Measurements from ENCODE around the gene FASTKD3. TPM values are rescaled to one million over a fixed set of nuclear protein-coding genes. Genes with fewer than 3 reads are reported as not detected.

Gene FASTKD3
- polyA plus RNA-seq, 3 donors: 7.2 to 15.5 (median 10.7) TPM

- peak overlapping the region in 1 of 2 donors; percentile 76 for H3K4me3 Mint-ChIP-seq
- H4K20me1 ChIP-seq (ENCODE audit: insufficient read depth, low read length): no peaks in the 10 kb centered on the region
- no peak overlapping the region for H2AFZ ChIP-seq (ENCODE audit: insufficient read depth, low read depth, low read length, poor library complexity, severe bottlenecking)
- WGBS (ENCODE audit: insufficient coverage): no CpG with 5 or more reads among the region's 1 CpG
- peaks cover 10% of the 10 kb centered on the region for H3K4me1 Mint-ChIP-seq
- no peak overlapping the region for H3K9ac ChIP-seq (ENCODE audit: insufficient read depth, low read length, poor library complexity, severe bottlenecking)
- H3K36me3 ChIP-seq (replicated peaks in 1 of 2; ENCODE audit: control insufficient read depth in 1 of 2, insufficient read depth in 2 of 2, low read length in 2 of 2): peaks cover 0 to 1% of the 10 kb centered on the region in 2 donors
- H3K27ac Mint-ChIP-seq: no peak overlapping the region
- H3K36me3 Mint-ChIP-seq: peaks cover 2 to 4% of the 10 kb centered on the region in 2 donors
- peaks cover 41 to 51% (median 47%) of the 10 kb centered on the region in 3 donors for H3K27me3 Mint-ChIP-seq (ENCODE audit: low read depth in 3 of 3)
- H3K79me2 ChIP-seq (ENCODE audit: insufficient read depth, low read length): no peaks in the 10 kb centered on the region
- DNase-seq: no peak
- H3K9me3 Mint-ChIP-seq: peaks cover 2 to 26% (median 21%) of the 10 kb centered on the region in 7 donors
- H3K27me3 ChIP-seq (ENCODE audit: control insufficient read depth in 2 of 2, insufficient read depth in 2 of 2, low read length in 2 of 2): peaks cover 43 to 49% of the 10 kb centered on the region in 2 donors
- H3K27ac ChIP-seq (ENCODE audit: low read depth in 1 of 2, low read length in 2 of 2): no peak overlapping the region
- intact Hi-C loops (cut with micrococcal nuclease): no loop called here
- H3K4me2 ChIP-seq (replicated peaks; ENCODE audit: extremely low read depth, low read length, poor library complexity, severe bottlenecking): no peak overlapping the region
- H3K4me1 ChIP-seq (ENCODE audit: control insufficient read depth in 1 of 2, insufficient read depth in 2 of 2, low read length in 2 of 2): peaks cover 8 to 11% of the 10 kb centered on the region in 2 donors
- H3K9me3 ChIP-seq (replicated peaks in 1 of 2; ENCODE audit: control insufficient read depth in 1 of 2, insufficient read depth in 1 of 2, low read length in 2 of 2): peaks cover 0 to 15% of the 10 kb centered on the region in 2 donors
- TF ChIP-seq CTCF (IDR thresholded peaks at IDR 0.05): no peak
- H3K4me3 ChIP-seq (replicated peaks in 1 of 3; ENCODE audit: low read depth in 2 of 3, low read length in 3 of 3): no peak overlapping the region
These were observed 16.3 kb downstream of the FASTKD3 start for GRCh38 chr5:7852542-7852941.

GRCh38 chr5:7851617-7852289, 17.1 kb downstream of the FASTKD3 start:
- no peaks in the 10 kb centered on the region for H3K79me2 ChIP-seq (ENCODE audit: insufficient read depth, low read length)
- peaks cover 8 to 11% of the 10 kb centered on the region in 2 donors for H3K4me1 ChIP-seq (ENCODE audit: control insufficient read depth in 1 of 2, insufficient read depth in 2 of 2, low read length in 2 of 2)
- TF ChIP-seq CTCF (IDR thresholded peaks at IDR 0.05): no peak
- no peaks in the 10 kb centered on the region for H4K20me1 ChIP-seq (ENCODE audit: insufficient read depth, low read length)
- H3K36me3 Mint-ChIP-seq: peaks cover 0 to 2% of the 10 kb centered on the region in 2 donors
- no peak for DNase-seq
- no peaks in the 10 kb centered on the region for H3K36me3 ChIP-seq (replicated peaks in 1 of 2; ENCODE audit: control insufficient read depth in 1 of 2, insufficient read depth in 2 of 2, low read length in 2 of 2)
- intact Hi-C loops (cut with micrococcal nuclease): no loop called here
- peaks cover 10% of the 10 kb centered on the region for H3K4me1 Mint-ChIP-seq
- no peak overlapping the region for H2AFZ ChIP-seq (ENCODE audit: insufficient read depth, low read depth, low read length, poor library complexity, severe bottlenecking)
- 98% methylated on average over 5 of the region's 8 CpGs for WGBS (ENCODE audit: insufficient coverage)
- no peak overlapping the region for H3K4me2 ChIP-seq (replicated peaks; ENCODE audit: extremely low read depth, low read length, poor library complexity, severe bottlenecking)
- no peak overlapping the region for H3K9ac ChIP-seq (ENCODE audit: insufficient read depth, low read length, poor library complexity, severe bottlenecking)
- no peak overlapping the region for H3K27ac ChIP-seq (ENCODE audit: low read depth in 1 of 2, low read length in 2 of 2)
- peaks cover 0 to 15% of the 10 kb centered on the region in 2 donors for H3K9me3 ChIP-seq (replicated peaks in 1 of 2; ENCODE audit: control insufficient read depth in 1 of 2, insufficient read depth in 1 of 2, low read length in 2 of 2)
- H3K27me3 Mint-ChIP-seq (ENCODE audit: low read depth in 3 of 3): peaks cover 41 to 58% (median 54%) of the 10 kb centered on the region in 3 donors
- peaks cover 2 to 26% (median 21%) of the 10 kb centered on the region in 7 donors for H3K9me3 Mint-ChIP-seq
- H3K27me3 ChIP-seq (ENCODE audit: control insufficient read depth in 2 of 2, insufficient read depth in 2 of 2, low read length in 2 of 2): peaks cover 45 to 57% of the 10 kb centered on the region in 2 donors
- H3K27ac Mint-ChIP-seq: no peak overlapping the region
- peak overlapping the region in 1 of 2 donors; percentile 91 for H3K4me3 Mint-ChIP-seq
- no peak overlapping the region for H3K4me3 ChIP-seq (replicated peaks in 1 of 3; ENCODE audit: low read depth in 2 of 3, low read length in 3 of 3)
